Measurements from ENCODE around the gene NME9. TPM values are rescaled to one million over a fixed set of nuclear protein-coding genes. Genes with fewer than 3 reads are reported as not detected.

NME9 gene
- polyA plus RNA-seq, 2 of the 4 experiments (the other 2 are of a cell fraction) = 0.05 TPM; not detected in 1

DNA sequence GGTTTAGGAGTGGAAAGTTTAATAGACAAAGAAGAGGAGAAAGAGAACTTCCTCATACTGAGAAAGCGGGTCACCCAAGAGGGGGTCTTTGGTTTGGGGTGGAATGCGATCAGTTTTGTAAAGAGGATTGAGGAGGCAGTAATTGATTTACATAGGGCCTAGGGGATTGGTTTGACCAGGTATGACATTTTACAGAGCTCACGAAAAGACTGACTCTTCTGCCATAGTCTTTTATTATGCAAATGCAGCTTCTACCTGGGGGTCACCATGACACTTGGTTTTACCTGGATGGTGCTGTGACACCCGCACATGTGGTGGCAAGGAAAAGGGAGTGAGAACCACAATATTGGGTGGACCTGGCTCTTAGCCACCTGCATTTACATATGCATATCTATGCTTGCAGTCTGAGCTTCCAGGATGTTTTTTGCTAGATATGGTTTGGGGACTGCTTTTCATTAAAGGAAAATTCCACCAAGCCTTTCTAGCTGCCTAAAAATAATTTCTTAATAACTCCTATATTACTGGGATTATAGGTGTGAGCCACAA, 6.9 kb upstream of the NME9 start (continued):
- TF ChIP-seq, protein P1, sequence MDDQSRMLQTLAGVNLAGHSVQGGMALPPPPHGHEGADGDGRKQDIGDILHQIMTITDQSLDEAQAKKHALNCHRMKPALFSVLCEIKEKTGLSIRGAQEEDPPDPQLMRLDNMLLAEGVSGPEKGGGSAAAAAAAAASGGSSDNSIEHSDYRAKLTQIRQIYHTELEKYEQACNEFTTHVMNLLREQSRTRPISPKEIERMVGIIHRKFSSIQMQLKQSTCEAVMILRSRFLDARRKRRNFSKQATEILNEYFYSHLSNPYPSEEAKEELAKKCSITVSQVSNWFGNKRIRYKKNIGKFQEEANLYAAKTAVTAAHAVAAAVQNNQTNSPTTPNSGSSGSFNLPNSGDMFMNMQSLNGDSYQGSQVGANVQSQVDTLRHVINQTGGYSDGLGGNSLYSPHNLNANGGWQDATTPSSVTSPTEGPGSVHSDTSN (IDR thresholded peaks at IDR 0.05) = no peak
- TF ChIP-seq, protein P2, sequence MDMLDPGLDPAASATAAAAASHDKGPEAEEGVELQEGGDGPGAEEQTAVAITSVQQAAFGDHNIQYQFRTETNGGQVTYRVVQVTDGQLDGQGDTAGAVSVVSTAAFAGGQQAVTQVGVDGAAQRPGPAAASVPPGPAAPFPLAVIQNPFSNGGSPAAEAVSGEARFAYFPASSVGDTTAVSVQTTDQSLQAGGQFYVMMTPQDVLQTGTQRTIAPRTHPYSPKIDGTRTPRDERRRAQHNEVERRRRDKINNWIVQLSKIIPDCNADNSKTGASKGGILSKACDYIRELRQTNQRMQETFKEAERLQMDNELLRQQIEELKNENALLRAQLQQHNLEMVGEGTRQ (IDR thresholded peaks at IDR 0.05) = no peak
- no peak for TF ChIP-seq SREBF2 (IDR thresholded peaks at IDR 0.05)

DNA sequence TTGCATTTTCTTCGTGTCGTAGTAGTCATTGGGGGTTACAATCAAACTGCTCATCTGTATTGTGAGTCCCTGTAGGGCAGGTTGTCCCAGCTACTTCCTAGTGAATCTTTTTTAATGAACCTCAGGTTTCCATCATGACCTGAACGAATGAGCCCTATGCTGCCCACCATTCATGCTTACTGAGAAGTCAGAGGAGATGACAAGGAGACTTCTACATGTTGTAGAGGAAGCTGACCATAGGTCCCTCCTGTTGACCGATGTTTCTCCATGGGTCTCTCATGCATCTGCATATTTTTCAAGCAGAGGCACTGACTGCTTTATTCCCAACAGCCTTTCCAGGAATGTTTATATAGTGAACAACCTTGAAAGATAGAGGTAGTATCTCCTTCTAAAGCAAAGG, 5.0 kb upstream of the NME9 start:
- H3K9me3 ChIP-seq = no peaks in the 10 kb centered on the region
- no peak for ATAC-seq
- WGBS (ENCODE audit: missing lambda C conversion rate) = 66% methylated on average over 4 of the region's 4 CpGs
- no peak for FAIRE-seq
- no peaks in the 10 kb centered on the region for H3K4me1 ChIP-seq
- H3K27ac ChIP-seq = no peak overlapping the region
- ChIA-PET CTCF (interaction anchor here (0.7 to 1.8 kb wide), 5 partner anchors 9 to 155 kb away, joined by 3 to 6 read pairs (median 3); partner anchors contain the start of gene MRAS), POLR2A (no interaction called here)
- H3K4me3 ChIP-seq = no peak overlapping the region
- H3K4me2 ChIP-seq = no peak overlapping the region
- DNase-seq (ENCODE audit: low read depth in 1 of 2, low spot score in 1 of 2) = no peak
- TF ChIP-seq, protein P3, sequence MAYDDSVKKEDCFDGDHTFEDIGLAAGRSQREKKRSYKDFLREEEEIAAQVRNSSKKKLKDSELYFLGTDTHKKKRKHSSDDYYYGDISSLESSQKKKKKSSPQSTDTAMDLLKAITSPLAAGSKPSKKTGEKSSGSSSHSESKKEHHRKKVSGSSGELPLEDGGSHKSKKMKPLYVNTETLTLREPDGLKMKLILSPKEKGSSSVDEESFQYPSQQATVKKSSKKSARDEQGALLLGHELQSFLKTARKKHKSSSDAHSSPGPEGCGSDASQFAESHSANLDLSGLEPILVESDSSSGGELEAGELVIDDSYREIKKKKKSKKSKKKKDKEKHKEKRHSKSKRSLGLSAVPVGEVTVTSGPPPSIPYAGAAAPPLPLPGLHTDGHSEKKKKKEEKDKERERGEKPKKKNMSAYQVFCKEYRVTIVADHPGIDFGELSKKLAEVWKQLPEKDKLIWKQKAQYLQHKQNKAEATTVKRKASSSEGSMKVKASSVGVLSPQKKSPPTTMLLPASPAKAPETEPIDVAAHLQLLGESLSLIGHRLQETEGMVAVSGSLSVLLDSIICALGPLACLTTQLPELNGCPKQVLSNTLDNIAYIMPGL (CRISPR knock-in tag; IDR thresholded peaks at IDR 0.05; ENCODE audit: borderline replicate concordance) = no peak
- TF ChIP-seq CBX2 (IDR thresholded peaks at IDR 0.05; ENCODE audit: borderline replicate concordance, low read depth) (no peak), MYC (IDR thresholded peaks at IDR 0.05; ENCODE audit: borderline replicate concordance, low read length) (no peak), GATA3 (IDR thresholded peaks at IDR 0.05; ENCODE audit: borderline replicate concordance) (no peak), JUN (IDR thresholded peaks at IDR 0.05) (no peak), TP53 (CRISPR knock-in tag; IDR thresholded peaks at IDR 0.05) (no peak), FOSL2 (IDR thresholded peaks at IDR 0.05) (no peak), FOSL2 (CRISPR knock-in tag; IDR thresholded peaks at IDR 0.05) (no peak), RAD21 (conservative IDR thresholded peaks at IDR 0.05 in 1 of 2, IDR thresholded peaks at IDR 0.05 in 1 of 2) (no peak), CHD4 (IDR thresholded peaks at IDR 0.05; ENCODE audit: borderline replicate concordance) (no peak), EHMT2 (IDR thresholded peaks at IDR 0.05; ENCODE audit: low read depth) (no peak), RARB (CRISPR knock-in tag; IDR thresholded peaks at IDR 0.05) (no peak), RCOR1 (IDR thresholded peaks at IDR 0.05; ENCODE audit: low read depth, low read length) (no peak), TFCP2L1 (CRISPR knock-in tag; IDR thresholded peaks at IDR 0.05) (no peak), HOXB13 (CRISPR knock-in tag; IDR thresholded peaks at IDR 0.05; ENCODE audit: low read depth) (no peak), NPAS2 (CRISPR knock-in tag; IDR thresholded peaks at IDR 0.05; ENCODE audit: borderline replicate concordance) (no peak), CEBPB (IDR thresholded peaks at IDR 0.05) (no peak), ESRRA (IDR thresholded peaks at IDR 0.05; ENCODE audit: borderline replicate concordance, low read length) (no peak)
- TF ChIP-seq, protein P4, sequence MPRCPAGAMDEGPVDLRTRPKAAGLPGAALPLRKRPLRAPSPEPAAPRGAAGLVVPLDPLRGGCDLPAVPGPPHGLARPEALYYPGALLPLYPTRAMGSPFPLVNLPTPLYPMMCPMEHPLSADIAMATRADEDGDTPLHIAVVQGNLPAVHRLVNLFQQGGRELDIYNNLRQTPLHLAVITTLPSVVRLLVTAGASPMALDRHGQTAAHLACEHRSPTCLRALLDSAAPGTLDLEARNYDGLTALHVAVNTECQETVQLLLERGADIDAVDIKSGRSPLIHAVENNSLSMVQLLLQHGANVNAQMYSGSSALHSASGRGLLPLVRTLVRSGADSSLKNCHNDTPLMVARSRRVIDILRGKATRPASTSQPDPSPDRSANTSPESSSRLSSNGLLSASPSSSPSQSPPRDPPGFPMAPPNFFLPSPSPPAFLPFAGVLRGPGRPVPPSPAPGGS (IDR thresholded peaks at IDR 0.05) = no peak

Data from A549 (cell line).